GM23338 (cell line): ENCODE data around the gene PTPRN2.

Experiments used
- CREB1 ChIP-seq: fragments of 250-450 bp; sonication (Bioruptor Pico); IDR thresholded peaks from 2 replicates; pipeline ENCODE4 v1.5.0; 2020; ENCODE audit warnings: low read depth, mild to moderate bottlenecking, moderate library complexity
- ETS1 ChIP-seq: IDR thresholded peaks from 2 replicates; pipeline ENCODE4 v1.6.1; 2016; ENCODE audit warnings: antibody characterized with exemption
- EZH2 ChIP-seq: fragments of 200-600 bp; sonication (generic); IDR thresholded peaks from one replicate; pipeline ENCODE4 v1.8.0; 2017; ENCODE audit warnings: antibody characterized with exemption, mild to moderate bottlenecking, low read depth; ENCODE audit not compliant: unreplicated experiment
- EZH2phosphoT487 ChIP-seq: fragments of 200-600 bp; sonication (generic); IDR thresholded peaks from one replicate; pipeline ENCODE4 v1.8.1; 2018; ENCODE audit warnings: antibody characterized with exemption; ENCODE audit not compliant: unreplicated experiment
- JUNB ChIP-seq: IDR thresholded peaks from one replicate; pipeline ENCODE4 v1.6.1; 2016; ENCODE audit warnings: antibody characterized with exemption; ENCODE audit not compliant: unreplicated experiment
- NANOG ChIP-seq: IDR thresholded peaks from 2 replicates; pipeline ENCODE4 v1.6.1; 2016; ENCODE audit warnings: antibody characterized with exemption, borderline replicate concordance
- POLR2AphosphoS5 ChIP-seq: IDR thresholded peaks from 2 replicates; pipeline ENCODE4 v1.6.1; 2016; ENCODE audit warnings: antibody characterized with exemption, low read depth
- STAT1 ChIP-seq: IDR thresholded peaks from one replicate; pipeline ENCODE4 v1.6.1; 2016; ENCODE audit warnings: antibody characterized with exemption; ENCODE audit not compliant: unreplicated experiment
- ZNF114 ChIP-seq: fragments of 250-450 bp; sonication (Bioruptor Pico); IDR thresholded peaks from 2 replicates; pipeline ENCODE4 v1.5.0; 2020; ENCODE audit warnings: mild to moderate bottlenecking, moderate library complexity
- ZNF331 ChIP-seq: fragments of 250-450 bp; sonication (Bioruptor Pico); IDR thresholded peaks from 2 replicates; pipeline ENCODE4 v1.5.0; 2020; ENCODE audit warnings: low read depth, mild to moderate bottlenecking, moderate library complexity
- ZNF462 ChIP-seq: fragments of 250-450 bp; sonication (Bioruptor Pico); IDR thresholded peaks from 2 replicates; pipeline ENCODE4 v1.5.0; 2020; ENCODE audit warnings: mild to moderate bottlenecking, moderate library complexity
- TF ChIP-seq, protein P1 (sequence below), 2 experiments: fragments of 200-600 bp in 1 of 2; sonication (generic) in 1 of 2; conservative IDR thresholded peaks; 2 replicates each; pipeline versions ENCODE4 v1.5.1 to v1.6.1; 2016 to 2017; ENCODE audit warnings: antibody characterized with exemption in 2 of 2, low read depth in 2 of 2, mild to moderate bottlenecking in 2 of 2, moderate library complexity in 1 of 2
- TF ChIP-seq, protein P2 (sequence below): IDR thresholded peaks from one replicate; pipeline ENCODE4 v1.6.1; 2018; ENCODE audit warnings: antibody characterized with exemption; ENCODE audit not compliant: unreplicated experiment

DNA sequence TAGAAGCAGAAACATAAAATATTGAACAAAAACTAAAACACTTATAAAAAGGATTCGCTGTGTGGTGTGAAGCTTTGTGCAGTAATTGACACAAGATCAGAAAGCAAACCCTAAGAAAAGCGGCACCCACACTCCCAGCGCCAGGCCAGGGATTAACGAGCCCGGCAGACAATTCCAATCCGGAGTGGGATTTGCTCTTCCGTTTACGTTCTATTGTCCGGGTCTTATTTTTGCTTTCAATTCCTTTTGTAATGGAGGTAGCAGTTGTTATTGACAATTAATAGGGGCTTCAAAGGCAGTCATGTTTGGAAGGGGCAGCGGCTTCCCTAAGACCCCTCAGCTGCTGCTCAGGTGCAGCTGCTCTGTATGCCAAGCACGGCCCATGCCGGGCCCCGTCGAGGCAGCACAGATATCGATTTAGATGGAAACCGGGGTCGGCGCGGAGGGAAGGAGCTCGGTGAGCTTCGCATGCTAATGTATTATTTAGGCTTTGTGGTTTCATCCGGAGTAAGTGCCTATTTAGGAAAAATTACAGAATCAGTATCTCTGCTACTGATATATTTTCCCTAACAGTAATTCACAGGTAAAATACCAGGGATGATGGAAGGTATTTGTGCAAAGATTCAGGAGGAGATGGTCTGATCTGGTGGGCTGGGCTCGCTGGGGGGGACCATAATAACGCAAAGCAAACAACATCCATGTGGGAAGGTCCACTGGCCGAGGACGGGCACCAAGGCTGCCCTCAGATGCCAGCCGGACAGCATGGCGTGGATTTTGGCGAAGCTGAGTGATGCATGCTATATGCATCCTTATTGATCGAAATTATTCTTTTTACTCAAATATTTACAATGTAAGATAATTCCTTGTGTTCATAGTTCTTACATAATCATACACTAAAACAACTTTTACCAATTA lies 561.7 kb downstream of the PTPRN2 start:
- TF ChIP-seq POLR2AphosphoS5 (no peak), EZH2 (no peak), JUNB (no peak), EZH2phosphoT487 (no peak), ZNF331 (CRISPR knock-in tag) (no peak), ZNF462 (no peak), ETS1 (no peak), STAT1 (no peak), CREB1 (no peak), NANOG (no peak), ZNF114 (CRISPR knock-in tag) (no peak)
- TF ChIP-seq, protein P1, sequence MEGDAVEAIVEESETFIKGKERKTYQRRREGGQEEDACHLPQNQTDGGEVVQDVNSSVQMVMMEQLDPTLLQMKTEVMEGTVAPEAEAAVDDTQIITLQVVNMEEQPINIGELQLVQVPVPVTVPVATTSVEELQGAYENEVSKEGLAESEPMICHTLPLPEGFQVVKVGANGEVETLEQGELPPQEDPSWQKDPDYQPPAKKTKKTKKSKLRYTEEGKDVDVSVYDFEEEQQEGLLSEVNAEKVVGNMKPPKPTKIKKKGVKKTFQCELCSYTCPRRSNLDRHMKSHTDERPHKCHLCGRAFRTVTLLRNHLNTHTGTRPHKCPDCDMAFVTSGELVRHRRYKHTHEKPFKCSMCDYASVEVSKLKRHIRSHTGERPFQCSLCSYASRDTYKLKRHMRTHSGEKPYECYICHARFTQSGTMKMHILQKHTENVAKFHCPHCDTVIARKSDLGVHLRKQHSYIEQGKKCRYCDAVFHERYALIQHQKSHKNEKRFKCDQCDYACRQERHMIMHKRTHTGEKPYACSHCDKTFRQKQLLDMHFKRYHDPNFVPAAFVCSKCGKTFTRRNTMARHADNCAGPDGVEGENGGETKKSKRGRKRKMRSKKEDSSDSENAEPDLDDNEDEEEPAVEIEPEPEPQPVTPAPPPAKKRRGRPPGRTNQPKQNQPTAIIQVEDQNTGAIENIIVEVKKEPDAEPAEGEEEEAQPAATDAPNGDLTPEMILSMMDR (conservative IDR thresholded peaks at IDR 0.05; ENCODE audit: low read depth in 2 of 2): no peak
- TF ChIP-seq, protein P2, sequence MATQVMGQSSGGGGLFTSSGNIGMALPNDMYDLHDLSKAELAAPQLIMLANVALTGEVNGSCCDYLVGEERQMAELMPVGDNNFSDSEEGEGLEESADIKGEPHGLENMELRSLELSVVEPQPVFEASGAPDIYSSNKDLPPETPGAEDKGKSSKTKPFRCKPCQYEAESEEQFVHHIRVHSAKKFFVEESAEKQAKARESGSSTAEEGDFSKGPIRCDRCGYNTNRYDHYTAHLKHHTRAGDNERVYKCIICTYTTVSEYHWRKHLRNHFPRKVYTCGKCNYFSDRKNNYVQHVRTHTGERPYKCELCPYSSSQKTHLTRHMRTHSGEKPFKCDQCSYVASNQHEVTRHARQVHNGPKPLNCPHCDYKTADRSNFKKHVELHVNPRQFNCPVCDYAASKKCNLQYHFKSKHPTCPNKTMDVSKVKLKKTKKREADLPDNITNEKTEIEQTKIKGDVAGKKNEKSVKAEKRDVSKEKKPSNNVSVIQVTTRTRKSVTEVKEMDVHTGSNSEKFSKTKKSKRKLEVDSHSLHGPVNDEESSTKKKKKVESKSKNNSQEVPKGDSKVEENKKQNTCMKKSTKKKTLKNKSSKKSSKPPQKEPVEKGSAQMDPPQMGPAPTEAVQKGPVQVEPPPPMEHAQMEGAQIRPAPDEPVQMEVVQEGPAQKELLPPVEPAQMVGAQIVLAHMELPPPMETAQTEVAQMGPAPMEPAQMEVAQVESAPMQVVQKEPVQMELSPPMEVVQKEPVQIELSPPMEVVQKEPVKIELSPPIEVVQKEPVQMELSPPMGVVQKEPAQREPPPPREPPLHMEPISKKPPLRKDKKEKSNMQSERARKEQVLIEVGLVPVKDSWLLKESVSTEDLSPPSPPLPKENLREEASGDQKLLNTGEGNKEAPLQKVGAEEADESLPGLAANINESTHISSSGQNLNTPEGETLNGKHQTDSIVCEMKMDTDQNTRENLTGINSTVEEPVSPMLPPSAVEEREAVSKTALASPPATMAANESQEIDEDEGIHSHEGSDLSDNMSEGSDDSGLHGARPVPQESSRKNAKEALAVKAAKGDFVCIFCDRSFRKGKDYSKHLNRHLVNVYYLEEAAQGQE: no peak
